HG02981 (cell line): ENCODE results near the gene HMCN1.

ENCODE experiments used
- ATAC-seq: cut with Tn5 transposase; IDR thresholded peaks from one replicate; pipeline ENCODE4 v1.9.1; 2021; ENCODE audit warnings: mild to moderate bottlenecking, moderate library complexity; ENCODE audit not compliant: unreplicated experiment

Gene HMCN1

GRCh38 chr1:186063091-186063657 is 329.0 kb downstream of the HMCN1 start:
- no peak for ATAC-seq

DNA sequence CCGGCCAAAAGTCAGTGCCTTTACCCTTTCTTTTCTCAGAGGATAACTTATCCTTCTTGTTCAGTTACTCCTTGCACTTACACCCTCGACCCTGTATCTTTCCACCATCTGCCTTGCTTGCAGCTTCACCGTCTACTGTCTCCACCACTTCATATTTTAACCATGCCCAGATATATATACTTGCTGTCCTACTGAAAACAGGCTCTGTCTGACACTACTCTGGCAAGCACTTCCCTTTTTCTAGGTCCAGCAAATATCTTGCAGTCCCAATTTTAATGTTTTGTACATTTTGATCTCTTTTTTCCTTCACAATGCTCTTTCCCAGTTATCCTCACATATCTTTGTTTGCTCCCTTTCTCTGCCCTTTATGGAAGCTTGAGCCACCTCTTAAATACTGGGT is 332.2 kb downstream of the HMCN1 start:
- no peak for ATAC-seq

DNA sequence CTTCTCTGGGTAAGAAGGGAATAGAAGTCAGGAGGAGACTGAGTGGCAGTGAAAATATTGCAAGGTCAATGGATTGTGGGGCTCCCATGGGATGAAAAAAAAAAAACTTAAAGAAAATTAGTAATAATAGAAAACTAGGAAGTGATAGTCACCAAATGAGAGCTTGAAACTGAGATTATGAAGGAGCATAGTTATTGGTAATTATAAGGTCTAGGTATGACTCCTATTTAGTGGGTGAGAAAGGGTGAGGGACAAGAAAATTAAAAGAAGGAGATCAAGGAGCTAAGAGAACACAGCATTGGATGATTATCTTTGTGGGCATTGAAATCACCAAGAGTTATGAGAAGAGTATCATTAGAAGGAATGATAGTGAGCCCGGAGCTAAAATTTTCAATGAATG is 339.5 kb downstream of the HMCN1 start:
- ATAC-seq, result no peak

- no peak for ATAC-seq
These were observed 341.8 kb downstream of the HMCN1 start for GRCh38 chr1:186076006-186076405.

DNA sequence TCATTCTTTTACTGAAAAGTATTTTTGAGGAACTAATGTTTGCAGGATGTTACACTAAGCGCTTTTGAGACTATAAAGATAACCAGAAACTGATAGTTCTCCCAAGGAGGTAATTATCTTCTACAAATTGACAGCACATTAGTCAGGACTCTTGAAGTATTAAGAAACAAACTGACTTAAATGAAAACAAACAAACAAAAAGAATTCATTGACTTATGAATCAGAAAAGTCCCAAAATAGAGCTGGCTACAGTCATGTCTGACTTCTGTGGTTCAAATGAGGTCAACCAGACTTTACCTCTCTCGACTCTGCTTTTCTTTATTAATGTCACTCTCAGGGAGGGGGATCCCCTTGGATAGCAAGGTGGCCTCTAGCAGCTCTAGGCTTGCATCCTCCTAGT is 344.1 kb downstream of the HMCN1 start:
- peak; percentile 94 for ATAC-seq

DNA sequence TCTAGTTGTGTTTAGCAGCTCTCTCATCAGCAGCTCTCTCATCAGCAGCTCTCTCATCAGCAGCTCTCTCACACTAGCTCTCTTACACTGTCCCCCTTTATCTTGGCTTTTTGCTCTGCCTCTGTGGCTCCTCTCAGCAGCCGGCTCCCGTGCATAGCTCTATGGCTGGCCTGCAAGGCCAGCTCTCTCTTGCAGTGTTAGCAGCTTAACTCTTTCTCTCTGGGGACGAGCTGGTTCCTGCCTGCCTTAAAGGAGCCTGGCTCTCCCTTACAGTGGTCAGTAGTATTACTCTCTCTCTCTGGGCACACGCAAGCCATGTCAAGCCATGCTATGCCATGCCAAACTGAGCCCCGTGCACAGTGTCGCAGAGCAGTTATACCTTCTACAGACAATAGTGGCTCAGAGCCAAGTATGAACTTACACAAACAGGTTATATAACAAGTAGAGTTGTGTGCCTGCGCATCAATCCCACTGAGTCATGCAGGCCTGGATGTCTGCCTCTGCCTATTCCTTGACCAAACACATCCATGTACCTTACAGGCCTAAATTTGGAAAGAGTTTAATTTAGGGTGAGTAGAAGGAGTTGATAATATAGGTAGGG is 345.0 kb downstream of the HMCN1 start:
- ATAC-seq, result no peak

DNA sequence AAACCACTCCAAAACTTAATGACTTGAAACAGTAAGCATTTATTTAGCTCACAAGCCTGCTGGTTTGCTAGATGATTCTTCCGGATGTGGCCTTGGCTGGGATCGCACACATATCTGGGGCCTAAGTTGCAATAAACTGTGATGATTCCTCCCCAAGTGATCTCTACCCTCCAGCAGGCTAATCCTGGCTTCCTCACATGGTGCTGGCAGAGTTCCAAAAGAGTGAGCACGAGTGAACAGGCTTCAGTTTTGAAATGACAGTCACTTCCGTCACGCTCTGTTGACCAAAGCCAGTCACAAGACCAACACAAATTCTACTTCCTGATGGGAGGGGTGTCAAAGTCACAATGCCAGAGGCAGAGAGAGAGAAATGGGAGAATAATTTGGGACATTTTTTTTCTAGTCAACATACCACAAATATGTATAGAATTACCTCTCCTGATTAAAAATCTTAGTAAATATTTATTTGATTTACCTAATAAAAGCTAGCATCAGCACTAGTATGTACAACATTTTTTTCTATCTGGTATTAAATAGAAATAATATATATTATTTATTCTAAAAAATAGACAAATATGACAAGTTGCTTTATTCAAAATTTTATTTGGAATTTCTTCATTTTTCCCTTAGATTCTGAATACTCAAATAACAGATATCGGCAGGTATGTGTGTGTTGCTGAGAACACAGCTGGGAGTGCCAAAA is 348.2 kb downstream of the HMCN1 start:
- peak; percentile 60 for ATAC-seq

DNA sequence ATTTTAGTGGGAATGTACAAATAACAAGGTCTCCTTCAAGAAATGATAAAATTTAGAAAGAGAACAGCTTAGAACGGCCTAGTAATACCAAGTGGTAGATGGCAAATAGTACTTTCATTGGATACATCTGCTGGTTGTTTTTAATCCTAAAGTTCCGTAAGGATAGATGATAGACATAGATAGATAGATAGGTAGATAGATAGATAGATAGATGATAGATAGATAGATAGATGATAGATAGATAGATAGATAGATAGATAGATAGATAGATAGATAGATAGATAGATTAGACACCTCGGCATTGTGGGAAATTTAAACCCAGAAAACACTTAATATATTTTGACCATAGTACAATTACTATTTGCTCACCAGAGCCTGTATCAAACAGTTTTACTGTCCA is 352.4 kb downstream of the HMCN1 start:
- ATAC-seq, result no peak

DNA sequence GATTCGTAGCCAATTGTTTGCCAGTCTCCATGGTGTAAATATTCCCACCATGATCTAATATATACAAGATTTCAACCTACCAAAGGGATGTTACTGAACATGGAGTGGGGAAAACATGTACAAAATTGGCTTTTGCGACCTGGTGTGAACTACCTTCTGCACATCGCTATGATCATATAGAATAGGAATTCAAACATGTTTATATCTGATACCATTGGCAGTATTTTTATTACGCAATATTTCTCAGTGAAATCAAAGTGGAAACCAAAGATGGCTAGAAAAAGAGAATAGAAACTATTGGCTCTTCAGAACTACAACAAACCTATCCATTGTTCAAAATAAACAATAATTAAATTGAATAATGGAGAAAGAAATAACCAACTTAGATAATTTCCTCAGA is 355.7 kb downstream of the HMCN1 start:
- no peak for ATAC-seq

GRCh38 chr1:186091222-186091720 is 357.1 kb downstream of the HMCN1 start:
- ATAC-seq, result no peak

GRCh38 chr1:186093437-186093836 is 359.2 kb downstream of the HMCN1 start:
- ATAC-seq, result no peak

GRCh38 chr1:186094172-186094571 is 360.0 kb downstream of the HMCN1 start:
- no peak for ATAC-seq

- no peak for ATAC-seq
These were observed 365.3 kb downstream of the HMCN1 start for GRCh38 chr1:186099336-186100104.

DNA sequence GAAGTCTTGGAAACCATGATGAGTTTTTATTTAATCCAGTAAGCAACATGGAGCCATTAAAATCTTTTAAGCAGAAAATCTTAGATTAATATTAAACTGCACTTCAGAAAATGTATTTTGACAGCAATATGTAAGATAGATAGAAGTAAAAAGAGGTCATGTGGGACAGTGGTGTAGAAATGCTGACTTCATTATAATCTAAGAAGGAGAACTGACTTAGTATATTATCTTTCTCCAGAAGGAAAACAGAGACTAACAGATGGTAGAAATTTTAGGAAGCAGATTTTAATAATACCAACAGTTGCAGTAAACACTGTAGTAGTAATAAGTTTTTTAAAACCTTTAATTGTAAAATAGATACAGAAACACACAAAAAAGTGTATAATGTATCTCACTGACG is 367.9 kb downstream of the HMCN1 start:
- no peak for ATAC-seq

DNA sequence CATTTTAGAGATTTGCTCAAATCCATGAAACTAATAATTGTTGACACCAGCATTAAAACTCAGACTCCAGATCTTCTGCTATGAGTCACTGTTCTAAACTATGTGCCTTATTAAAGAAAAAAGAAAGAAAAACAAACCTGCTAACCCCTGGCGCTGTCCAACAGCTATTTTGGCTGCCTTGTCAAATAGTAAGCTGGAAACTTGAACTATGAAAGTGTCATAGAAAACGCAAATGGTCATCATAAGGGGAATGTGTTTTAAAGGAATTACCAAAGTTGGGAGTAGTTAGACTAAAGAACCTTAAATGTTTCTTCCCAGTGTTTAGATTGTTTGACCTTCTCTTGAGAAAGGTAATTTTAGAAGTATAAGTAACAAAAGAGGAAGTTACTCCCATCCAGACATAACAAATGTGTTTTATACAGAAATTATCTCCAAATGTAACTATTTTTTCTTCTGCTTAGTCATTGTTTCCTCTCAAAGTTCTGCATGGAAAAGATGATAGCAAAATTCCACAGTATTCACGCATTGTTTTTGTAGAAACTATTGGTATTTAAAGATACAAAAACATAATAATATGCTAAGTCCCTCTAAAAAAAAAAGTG is 368.5 kb downstream of the HMCN1 start:
- no peak for ATAC-seq

GRCh38 chr1:186104459-186104858 is 370.3 kb downstream of the HMCN1 start:
- no peak for ATAC-seq

DNA sequence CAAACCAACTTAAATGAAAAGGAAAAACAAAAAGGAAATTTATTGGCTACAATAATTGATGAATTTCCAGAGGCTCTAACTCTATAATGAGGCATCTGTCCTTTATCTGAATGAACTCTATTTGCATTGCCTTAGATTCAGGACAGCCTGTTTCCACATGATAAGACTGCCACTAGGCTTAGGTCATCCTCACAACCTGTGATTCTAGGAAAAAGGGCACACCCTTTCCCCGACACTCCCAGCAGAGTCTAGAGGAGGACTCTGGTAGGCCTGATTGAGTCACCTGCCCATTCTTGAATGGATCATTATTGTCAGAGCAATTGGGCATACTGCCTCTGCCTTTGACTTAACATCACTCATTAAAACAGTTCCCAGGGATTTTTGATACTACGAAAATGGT is 378.1 kb downstream of the HMCN1 start:
- ATAC-seq, result no peak

DNA sequence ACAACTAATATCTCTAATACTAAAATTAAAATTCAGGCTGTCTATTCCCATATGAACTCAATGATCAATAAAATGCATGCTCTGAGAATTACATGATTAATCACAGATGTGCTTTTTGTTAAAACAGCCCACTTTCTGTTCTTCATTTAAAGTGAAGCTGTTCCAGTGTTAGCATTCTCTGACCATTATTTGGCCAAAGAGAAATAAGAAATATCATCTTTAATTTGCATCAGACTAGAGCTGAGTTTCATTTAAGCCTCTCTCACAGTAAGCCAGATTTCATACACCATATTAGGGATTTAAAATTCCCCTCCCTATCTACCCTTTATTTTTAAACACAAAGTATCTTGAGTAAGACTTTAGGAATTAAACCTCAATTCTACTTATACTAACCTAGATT is 379.3 kb downstream of the HMCN1 start:
- no peak for ATAC-seq

GRCh38 chr1:186118724-186119123 is 384.5 kb downstream of the HMCN1 start:
- ATAC-seq, result no peak

DNA sequence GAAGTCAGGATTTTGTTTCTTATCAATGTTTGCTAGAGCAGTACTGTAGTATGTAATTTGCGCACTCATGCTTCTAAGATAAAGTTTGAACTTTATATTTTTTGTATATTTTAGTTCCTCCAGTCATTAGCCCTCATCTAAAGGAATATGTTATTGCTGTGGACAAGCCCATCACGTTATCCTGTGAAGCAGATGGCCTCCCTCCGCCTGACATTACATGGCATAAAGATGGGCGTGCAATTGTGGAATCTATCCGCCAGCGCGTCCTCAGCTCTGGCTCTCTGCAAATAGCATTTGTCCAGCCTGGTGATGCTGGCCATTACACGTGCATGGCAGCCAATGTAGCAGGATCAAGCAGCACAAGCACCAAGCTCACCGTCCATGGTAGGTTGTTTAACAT is 388.6 kb downstream of the HMCN1 start:
- ATAC-seq, result no peak

GRCh38 chr1:186125035-186125434 is 390.8 kb downstream of the HMCN1 start:
- ATAC-seq, result no peak
